ENCODE data around the gene PANK2. TPM values are rescaled to one million over a fixed set of nuclear protein-coding genes. Genes with fewer than 3 reads are reported as not detected.

The PANK2 gene
- total and polyA plus RNA-seq, 2 experiments from 2014 or later: 36.1 to 72.0 TPM

- DNase-seq (ENCODE audit: low spot score): no peak
- H3K27ac Mint-ChIP-seq: no peak overlapping the region
- H3K27me3 Mint-ChIP-seq (ENCODE audit: insufficient read depth, low read depth, poor library complexity): peaks cover 41% of the 10 kb centered on the region
- peaks cover 12% of the 10 kb centered on the region for H3F3A ChIP-seq (replicated peaks; ENCODE audit: low read depth)
- no peak overlapping the region for H2AFZ ChIP-seq
- no peak for ATAC-seq
- H3K4me3 Mint-ChIP-seq: no peak overlapping the region
- H3K27me3 ChIP-seq (ENCODE audit: insufficient read depth): no peaks in the 10 kb centered on the region
- H3K27ac ChIP-seq (ENCODE audit: low read depth): no peak overlapping the region
- H3K4me1 Mint-ChIP-seq: peaks cover 13% of the 10 kb centered on the region
- no peaks in the 10 kb centered on the region for H3K79me2 ChIP-seq (replicated peaks; ENCODE audit: insufficient read depth)
- no peaks in the 10 kb centered on the region for H3K9me3 Mint-ChIP-seq
- H3K36me3 Mint-ChIP-seq (ENCODE audit: low read depth): peaks cover 7% of the 10 kb centered on the region; the same call in 2 of the 3 replicates
- no peaks in the 10 kb centered on the region for H3K36me3 ChIP-seq (ENCODE audit: insufficient read depth)
- no peak overlapping the region for H3K4me2 ChIP-seq
- H3K9me2 ChIP-seq (ENCODE audit: insufficient read depth): no peaks in the 10 kb centered on the region
- TF ChIP-seq REST (IDR thresholded peaks at IDR 0.05; ENCODE audit: unreplicated experiment) (no peak), ZNF331 (CRISPR knock-in tag; IDR thresholded peaks at IDR 0.05; ENCODE audit: low read depth) (no peak), EZH2 (IDR thresholded peaks at IDR 0.05; ENCODE audit: low read depth, unreplicated experiment) (no peak)
- peaks cover 17% of the 10 kb centered on the region for H3K4me1 ChIP-seq (ENCODE audit: insufficient read depth)
- H3K4me3 ChIP-seq: no peak overlapping the region
- H4K20me1 ChIP-seq (replicated peaks; ENCODE audit: insufficient read depth): peaks cover 6% of the 10 kb centered on the region
Observed at GRCh38 chr20:3932681-3933080, 43.5 kb downstream of the PANK2 start.

GRCh38 chr20:3933218-3933617 lies 44.0 kb downstream of the PANK2 start:
- H3K4me3 ChIP-seq: no peak overlapping the region
- DNase-seq (ENCODE audit: low spot score): no peak
- no peak overlapping the region for H3K27ac ChIP-seq (ENCODE audit: low read depth)
- H3K9me2 ChIP-seq (ENCODE audit: insufficient read depth): no peaks in the 10 kb centered on the region
- no peaks in the 10 kb centered on the region for H3K79me2 ChIP-seq (replicated peaks; ENCODE audit: insufficient read depth)
- peaks cover 37% of the 10 kb centered on the region for H3K27me3 Mint-ChIP-seq (ENCODE audit: insufficient read depth, low read depth, poor library complexity)
- no peaks in the 10 kb centered on the region for H3K36me3 ChIP-seq (ENCODE audit: insufficient read depth)
- no peaks in the 10 kb centered on the region for H3K27me3 ChIP-seq (ENCODE audit: insufficient read depth)
- peaks cover 2% of the 10 kb centered on the region for H4K20me1 ChIP-seq (replicated peaks; ENCODE audit: insufficient read depth)
- H3F3A ChIP-seq (replicated peaks; ENCODE audit: low read depth): peaks cover 7% of the 10 kb centered on the region
- peaks cover 12% of the 10 kb centered on the region for H3K4me1 ChIP-seq (ENCODE audit: insufficient read depth)
- peaks cover 7% of the 10 kb centered on the region; the same call in 2 of the 3 replicates for H3K36me3 Mint-ChIP-seq (ENCODE audit: low read depth)
- no peak overlapping the region for H3K4me3 Mint-ChIP-seq
- H3K27ac Mint-ChIP-seq: no peak overlapping the region
- ATAC-seq: no peak
- peaks cover 7% of the 10 kb centered on the region for H3K4me1 Mint-ChIP-seq
- H3K9me3 Mint-ChIP-seq: no peaks in the 10 kb centered on the region
- no peak overlapping the region for H2AFZ ChIP-seq
- no peak overlapping the region for H3K4me2 ChIP-seq
- TF ChIP-seq CREB1 (CRISPR knock-in tag; IDR thresholded peaks at IDR 0.05; ENCODE audit: low read depth) (no peak), NANOG (IDR thresholded peaks at IDR 0.05; ENCODE audit: borderline replicate concordance) (no peak), ZNF331 (CRISPR knock-in tag; IDR thresholded peaks at IDR 0.05; ENCODE audit: low read depth) (no peak), ZNF114 (CRISPR knock-in tag; IDR thresholded peaks at IDR 0.05) (no peak), REST (IDR thresholded peaks at IDR 0.05; ENCODE audit: unreplicated experiment) (no peak), EZH2 (IDR thresholded peaks at IDR 0.05; ENCODE audit: low read depth, unreplicated experiment) (no peak), STAT1 (IDR thresholded peaks at IDR 0.05; ENCODE audit: unreplicated experiment) (no peak), EZH2phosphoT487 (IDR thresholded peaks at IDR 0.05; ENCODE audit: unreplicated experiment) (no peak)

All from GM23338 (cell line).